Measurements from ENCODE around the gene CENPP. TPM values are rescaled to one million over a fixed set of nuclear protein-coding genes. Genes with fewer than 3 reads are reported as not detected.

Gene CENPP
- total RNA-seq, 1 donor from 2014 or later: 4.5 TPM

DNA sequence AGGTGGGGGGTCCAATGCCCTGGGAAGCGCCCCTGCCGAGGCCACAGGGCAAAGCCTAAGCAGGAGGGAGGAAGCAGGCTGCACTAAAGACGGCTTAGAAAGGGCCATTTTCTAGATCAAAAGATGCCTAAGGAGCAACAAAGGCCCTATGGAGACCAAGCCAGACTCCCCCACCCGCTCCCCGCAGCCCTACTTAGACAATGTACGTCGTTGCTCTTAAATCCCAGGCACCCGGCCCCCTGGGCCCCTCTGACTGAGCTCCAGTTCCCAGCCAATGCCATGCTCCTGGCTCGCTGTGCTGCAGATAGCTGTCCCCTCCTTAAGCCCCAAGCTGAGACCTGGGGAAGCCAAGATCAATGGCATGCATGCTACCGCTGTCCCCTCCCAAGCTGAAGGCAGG is 333.8 kb downstream of the CENPP start:
- H3K4me1 Mint-ChIP-seq (ENCODE audit: unreplicated experiment): peaks cover 26% of the 10 kb centered on the region
- peaks cover 14% of the 10 kb centered on the region for H3K36me3 Mint-ChIP-seq (ENCODE audit: low read depth, unreplicated experiment)
- H3K9me3 Mint-ChIP-seq (ENCODE audit: unreplicated experiment): no peaks in the 10 kb centered on the region
- no peaks in the 10 kb centered on the region for H3K27me3 Mint-ChIP-seq (ENCODE audit: unreplicated experiment)
- H3K4me3 Mint-ChIP-seq (ENCODE audit: unreplicated experiment): no peak overlapping the region
- H3K27ac Mint-ChIP-seq (ENCODE audit: unreplicated experiment): no peak overlapping the region
- no peak for DNase-seq (ENCODE audit: low spot score)
- TF ChIP-seq, protein P1, sequence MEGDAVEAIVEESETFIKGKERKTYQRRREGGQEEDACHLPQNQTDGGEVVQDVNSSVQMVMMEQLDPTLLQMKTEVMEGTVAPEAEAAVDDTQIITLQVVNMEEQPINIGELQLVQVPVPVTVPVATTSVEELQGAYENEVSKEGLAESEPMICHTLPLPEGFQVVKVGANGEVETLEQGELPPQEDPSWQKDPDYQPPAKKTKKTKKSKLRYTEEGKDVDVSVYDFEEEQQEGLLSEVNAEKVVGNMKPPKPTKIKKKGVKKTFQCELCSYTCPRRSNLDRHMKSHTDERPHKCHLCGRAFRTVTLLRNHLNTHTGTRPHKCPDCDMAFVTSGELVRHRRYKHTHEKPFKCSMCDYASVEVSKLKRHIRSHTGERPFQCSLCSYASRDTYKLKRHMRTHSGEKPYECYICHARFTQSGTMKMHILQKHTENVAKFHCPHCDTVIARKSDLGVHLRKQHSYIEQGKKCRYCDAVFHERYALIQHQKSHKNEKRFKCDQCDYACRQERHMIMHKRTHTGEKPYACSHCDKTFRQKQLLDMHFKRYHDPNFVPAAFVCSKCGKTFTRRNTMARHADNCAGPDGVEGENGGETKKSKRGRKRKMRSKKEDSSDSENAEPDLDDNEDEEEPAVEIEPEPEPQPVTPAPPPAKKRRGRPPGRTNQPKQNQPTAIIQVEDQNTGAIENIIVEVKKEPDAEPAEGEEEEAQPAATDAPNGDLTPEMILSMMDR (IDR thresholded peaks at IDR 0.05; ENCODE audit: unreplicated experiment): no peak

DNA sequence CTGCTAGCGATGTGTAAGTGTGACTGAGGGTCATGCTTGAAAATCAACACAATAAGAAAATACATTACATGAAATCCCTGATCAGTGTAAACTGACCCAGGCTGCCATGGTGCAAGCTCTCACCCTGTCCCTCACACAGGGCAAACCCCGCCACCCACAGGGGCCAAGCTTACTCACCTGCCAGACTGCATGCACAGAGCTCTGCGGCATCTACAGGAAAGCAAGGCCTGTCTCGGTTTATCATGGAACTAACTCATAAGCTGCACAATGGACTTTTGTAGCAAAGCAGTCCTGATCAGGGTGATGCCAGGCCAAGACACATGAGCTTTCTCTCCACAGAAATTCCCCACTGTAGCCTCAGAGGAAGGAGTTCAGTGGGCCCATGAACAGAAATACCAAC is 334.5 kb downstream of the CENPP start:
- Mint-ChIP-seq H3K9me3 (ENCODE audit: unreplicated experiment) (no peaks in the 10 kb centered on the region), H3K4me1 (ENCODE audit: unreplicated experiment) (peaks cover 29% of the 10 kb centered on the region), H3K27me3 (ENCODE audit: unreplicated experiment) (no peaks in the 10 kb centered on the region), H3K4me3 (ENCODE audit: unreplicated experiment) (no peak overlapping the region), H3K36me3 (ENCODE audit: low read depth, unreplicated experiment) (peaks cover 11% of the 10 kb centered on the region), H3K27ac (ENCODE audit: unreplicated experiment) (no peak overlapping the region)
- TF ChIP-seq, protein P1 (IDR thresholded peaks at IDR 0.05; ENCODE audit: unreplicated experiment): no peak
- no peak for DNase-seq (ENCODE audit: low spot score)

DNA sequence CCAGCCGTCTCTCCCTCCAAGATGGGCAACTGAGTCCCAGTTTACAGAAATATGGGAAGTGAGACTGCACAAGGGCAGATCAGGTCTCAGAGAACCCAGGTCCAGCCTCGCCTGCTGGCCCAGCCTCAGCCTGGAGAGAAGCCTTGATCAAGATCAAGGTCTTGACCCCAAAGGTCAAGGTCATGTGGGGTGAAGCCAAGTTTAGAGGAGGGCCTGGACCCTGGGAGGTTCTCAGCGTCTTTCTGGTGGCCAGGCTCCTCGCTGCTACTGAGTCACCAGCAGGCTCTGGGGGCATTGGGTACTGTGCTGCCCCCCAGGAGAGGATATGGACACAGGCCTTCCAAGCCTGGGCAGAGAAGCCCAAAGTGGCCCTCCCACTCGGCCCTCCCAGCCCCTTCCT is 335.4 kb downstream of the CENPP start:
- H3K36me3 Mint-ChIP-seq (ENCODE audit: low read depth, unreplicated experiment): peaks cover 7% of the 10 kb centered on the region
- no peaks in the 10 kb centered on the region for H3K9me3 Mint-ChIP-seq (ENCODE audit: unreplicated experiment)
- peaks cover 31% of the 10 kb centered on the region for H3K4me1 Mint-ChIP-seq (ENCODE audit: unreplicated experiment)
- no peak overlapping the region for H3K4me3 Mint-ChIP-seq (ENCODE audit: unreplicated experiment)
- H3K27ac Mint-ChIP-seq (ENCODE audit: unreplicated experiment): no peak overlapping the region
- H3K27me3 Mint-ChIP-seq (ENCODE audit: unreplicated experiment): peaks cover 2% of the 10 kb centered on the region
- TF ChIP-seq, protein P1 (IDR thresholded peaks at IDR 0.05; ENCODE audit: unreplicated experiment): no peak
- no peak for DNase-seq (ENCODE audit: low spot score)

DNA sequence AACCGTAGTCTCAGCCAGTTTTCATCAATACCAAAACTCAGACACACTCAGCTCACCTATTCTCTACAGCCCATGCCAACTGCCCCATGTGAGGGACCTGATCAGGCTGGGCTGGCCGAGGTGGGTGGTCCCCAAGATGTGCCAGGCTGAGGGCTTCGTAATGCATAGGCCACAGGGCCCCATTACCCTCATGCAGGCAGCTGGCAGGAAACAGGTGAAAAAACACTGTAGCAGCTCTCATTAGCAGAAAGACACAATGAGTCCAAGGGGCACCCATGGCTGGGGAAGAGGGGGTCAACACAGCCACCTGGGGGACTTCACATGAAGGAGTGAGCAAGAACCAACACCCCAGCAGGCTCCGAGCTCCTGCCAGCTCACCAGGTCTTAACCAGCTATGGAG is 336.0 kb downstream of the CENPP start:
- Mint-ChIP-seq H3K27me3 (ENCODE audit: unreplicated experiment) (peaks cover 2% of the 10 kb centered on the region), H3K9me3 (ENCODE audit: unreplicated experiment) (no peaks in the 10 kb centered on the region), H3K27ac (ENCODE audit: unreplicated experiment) (peak overlapping the region; percentile 49), H3K4me3 (ENCODE audit: unreplicated experiment) (no peak overlapping the region), H3K4me1 (ENCODE audit: unreplicated experiment) (peaks cover 31% of the 10 kb centered on the region), H3K36me3 (ENCODE audit: low read depth, unreplicated experiment) (peaks cover 1% of the 10 kb centered on the region)
- TF ChIP-seq, protein P1 (IDR thresholded peaks at IDR 0.05; ENCODE audit: unreplicated experiment): no peak
- DNase-seq (ENCODE audit: low spot score): no peak

DNA sequence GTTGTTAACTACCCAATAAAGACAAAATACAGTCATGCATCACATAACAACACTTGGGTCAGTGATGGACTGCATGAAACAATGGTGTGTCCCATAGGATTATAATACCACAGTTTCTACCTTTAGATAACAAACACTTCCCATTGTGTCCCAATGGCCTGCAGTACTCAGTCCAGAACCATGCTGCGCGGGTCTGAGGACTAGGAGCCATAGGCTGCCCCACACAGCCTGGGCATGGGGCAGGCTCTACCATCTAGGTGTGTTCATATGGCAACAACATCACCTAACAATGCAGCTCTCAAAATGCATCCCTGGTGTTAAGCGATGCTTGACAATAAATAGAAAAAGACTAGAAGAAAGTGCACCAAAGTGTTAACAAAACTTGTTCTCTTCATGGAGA is 337.4 kb downstream of the CENPP start:
- DNase-seq (ENCODE audit: low spot score): no peak
- H3K4me1 Mint-ChIP-seq (ENCODE audit: unreplicated experiment): peaks cover 31% of the 10 kb centered on the region
- TF ChIP-seq, protein P1 (IDR thresholded peaks at IDR 0.05; ENCODE audit: unreplicated experiment): no peak

More for the DNA sequence above, 337.4 kb downstream of the CENPP start:
- Mint-ChIP-seq H3K27me3 (ENCODE audit: unreplicated experiment) (peaks cover 5% of the 10 kb centered on the region), H3K9me3 (ENCODE audit: unreplicated experiment) (no peaks in the 10 kb centered on the region), H3K36me3 (ENCODE audit: low read depth, unreplicated experiment) (no peaks in the 10 kb centered on the region), H3K27ac (ENCODE audit: unreplicated experiment) (no peak overlapping the region), H3K4me3 (ENCODE audit: unreplicated experiment) (no peak overlapping the region)

All from endothelial cell (in vitro differentiated cells).